Psoas muscle (tissue), 8 donors: ENCODE results near the gene TBC1D14. TPM values are rescaled to one million over a fixed set of nuclear protein-coding genes. Genes with fewer than 3 reads are reported as not detected.

Experiments used
- ATAC-seq, 4 donors: fragments of 200-7000 bp; cut with Tn5 transposase; one replicate each; pipeline ENCODE4 v1.9.1; 2020; ENCODE audit warnings: moderate library complexity in 3 of 4, mild to moderate bottlenecking in 2 of 4
- DNase-seq, 2 donors: peaks; one replicate each; pipeline ENCODE4 v3.0.0-alpha.2; 2020
- H3K27ac ChIP-seq: fragments of 200-600 bp; one replicate; pipeline ENCODE4 v1.8.0; 2022
- H3K27me3 ChIP-seq, 3 donors: fragments of 200-600 bp in 1 of 3; one replicate each; pipeline versions ENCODE4 v1.6.1 to v1.8.0; 2013 to 2022; ENCODE audit warnings: low read length in 2 of 3, mild to moderate bottlenecking in 2 of 3, moderate library complexity in 1 of 3; ENCODE audit not compliant: insufficient read depth in 3 of 3
- H3K36me3 ChIP-seq, 2 donors: fragments of 200-600 bp in 1 of 2; one replicate each; pipeline versions ENCODE4 v1.6.1 to v1.8.0; 2013 to 2022; ENCODE audit warnings: low read depth in 1 of 2, mild to moderate bottlenecking in 1 of 2, moderate library complexity in 1 of 2; ENCODE audit not compliant: insufficient read depth in 1 of 2
- H3K4me1 ChIP-seq: fragments of 200-600 bp; one replicate; pipeline ENCODE4 v1.8.0; 2022
- H3K4me3 ChIP-seq: fragments of 200-600 bp; one replicate; pipeline ENCODE4 v1.8.0; 2022; ENCODE audit warnings: mild to moderate bottlenecking
- H3K9me3 ChIP-seq: fragments of 200-600 bp; one replicate; pipeline ENCODE4 v1.8.0; 2022
- WGBS, 3 donors: extraction: QIAGEN DNeasy Blood & Tissue Kit; methylation state at CpG; one replicate each; pipeline versions ENCODE4 v1.1.6 to v1.1.7; 2013; 5-methylcytosine and 5-hydroxymethylcytosine counted together
- intact Hi-C, 2 donors: fragments of 100-400 bp; cut with DNase I; formaldehyde crosslinking; loops; one replicate each; pipeline versions ENCODE4 v1.11.0 to v1.14.2; 2022
- polyA plus RNA-seq, 3 donors: library from polyadenylated mRNA; stranded (reverse); fragments of 200-250 nt; gene quantifications; one replicate each; pipeline ENCODE4 v1.2.3, GENCODE V29; 2013
- total RNA-seq, 4 donors: library from RNA; stranded (reverse); fragmentation: NEBNext Ultra II Directional in 2 of 4; extraction: Animal tissue kit (Norgen Biotek cat#: 25700) in 2 of 4; gene quantifications; one replicate each; pipeline versions ENCODE4 v1.2.1 to v1.2.4, GENCODE V29; 2021 to 2023
- TF ChIP-seq, protein P1 (sequence below): fragments of 200-600 bp; IDR thresholded peaks from one replicate; pipeline ENCODE4 v1.8.0; 2022; ENCODE audit warnings: antibody characterized with exemption
- donor health status: healthy with polysubstance abuse.
- donor health status: DM: no; HTN: no; CAD: no; lungs with moderate emphysema.
- donor health status: Bipolar disorder and iron deficiency.
- donor health status: healthy.
- donor health status: DM: yes; HTN: yes; CAD: no.
- donor health status: DM: no; HTN: no; CAD: no.
- donor health status: DM: no; HTN: no; CAD: no.
- donor health status: DM: yes; HTN: yes; CAD: no.

Gene TBC1D14
- total and polyA plus RNA-seq, 7 donors, result 14.7 to 45.5 (median 33.1) TPM

DNA sequence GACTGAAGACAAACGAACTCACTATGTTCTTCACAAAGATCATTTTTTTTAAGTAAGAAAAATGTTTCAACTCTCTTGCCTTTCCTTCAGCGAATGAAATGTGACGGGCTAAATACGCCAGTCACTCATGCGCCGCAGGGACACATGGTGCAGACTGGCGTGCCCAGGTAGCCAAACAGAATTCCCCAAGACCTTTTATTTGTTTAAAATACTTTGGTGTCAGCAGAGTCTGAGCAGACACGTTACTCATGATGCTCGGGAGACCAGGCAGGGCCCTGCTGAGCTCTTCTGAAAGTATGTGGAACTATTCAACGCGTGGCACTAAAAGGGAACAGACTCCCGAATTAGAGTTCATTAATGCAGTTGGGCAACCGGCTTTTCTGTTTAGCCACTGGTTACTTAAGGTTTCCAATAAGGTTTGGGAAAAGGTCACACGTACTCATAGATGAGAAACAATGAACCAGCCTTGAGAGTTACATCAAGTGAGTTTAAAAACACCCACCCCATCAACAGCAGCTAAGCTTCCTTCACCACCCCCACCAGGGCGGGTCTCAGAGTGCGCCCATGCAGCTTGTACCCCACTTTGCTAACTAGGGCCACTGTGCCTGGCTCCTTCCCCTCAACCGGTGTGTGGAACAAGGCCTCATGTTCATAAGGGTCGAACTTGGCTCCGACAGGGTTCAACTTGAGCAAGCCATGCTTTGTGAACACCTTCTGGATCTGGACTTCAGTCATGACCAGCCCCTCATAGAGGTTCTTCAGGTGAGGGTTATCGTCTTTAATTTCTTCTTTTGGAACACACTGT is 150.9 kb downstream of the TBC1D14 start:
- DNase-seq, result no peak
- TF ChIP-seq, protein P1, sequence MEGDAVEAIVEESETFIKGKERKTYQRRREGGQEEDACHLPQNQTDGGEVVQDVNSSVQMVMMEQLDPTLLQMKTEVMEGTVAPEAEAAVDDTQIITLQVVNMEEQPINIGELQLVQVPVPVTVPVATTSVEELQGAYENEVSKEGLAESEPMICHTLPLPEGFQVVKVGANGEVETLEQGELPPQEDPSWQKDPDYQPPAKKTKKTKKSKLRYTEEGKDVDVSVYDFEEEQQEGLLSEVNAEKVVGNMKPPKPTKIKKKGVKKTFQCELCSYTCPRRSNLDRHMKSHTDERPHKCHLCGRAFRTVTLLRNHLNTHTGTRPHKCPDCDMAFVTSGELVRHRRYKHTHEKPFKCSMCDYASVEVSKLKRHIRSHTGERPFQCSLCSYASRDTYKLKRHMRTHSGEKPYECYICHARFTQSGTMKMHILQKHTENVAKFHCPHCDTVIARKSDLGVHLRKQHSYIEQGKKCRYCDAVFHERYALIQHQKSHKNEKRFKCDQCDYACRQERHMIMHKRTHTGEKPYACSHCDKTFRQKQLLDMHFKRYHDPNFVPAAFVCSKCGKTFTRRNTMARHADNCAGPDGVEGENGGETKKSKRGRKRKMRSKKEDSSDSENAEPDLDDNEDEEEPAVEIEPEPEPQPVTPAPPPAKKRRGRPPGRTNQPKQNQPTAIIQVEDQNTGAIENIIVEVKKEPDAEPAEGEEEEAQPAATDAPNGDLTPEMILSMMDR, result no peak
- ATAC-seq, result no peak
- H3K27me3 ChIP-seq, result no peaks in the 10 kb centered on the region
- no peak overlapping the region for H3K4me3 ChIP-seq
- H3K4me1 ChIP-seq, result no peaks in the 10 kb centered on the region
- H3K9me3 ChIP-seq, result no peaks in the 10 kb centered on the region
- H3K36me3 ChIP-seq, result peaks cover 15 to 88% of the 10 kb centered on the region in 2 donors
- no peak overlapping the region for H3K27ac ChIP-seq
- 88 to 92% (median 90%) methylated on average over 20 of the region's 20 CpGs for WGBS, 3 donors
- intact Hi-C loops, result no loop called here

DNA sequence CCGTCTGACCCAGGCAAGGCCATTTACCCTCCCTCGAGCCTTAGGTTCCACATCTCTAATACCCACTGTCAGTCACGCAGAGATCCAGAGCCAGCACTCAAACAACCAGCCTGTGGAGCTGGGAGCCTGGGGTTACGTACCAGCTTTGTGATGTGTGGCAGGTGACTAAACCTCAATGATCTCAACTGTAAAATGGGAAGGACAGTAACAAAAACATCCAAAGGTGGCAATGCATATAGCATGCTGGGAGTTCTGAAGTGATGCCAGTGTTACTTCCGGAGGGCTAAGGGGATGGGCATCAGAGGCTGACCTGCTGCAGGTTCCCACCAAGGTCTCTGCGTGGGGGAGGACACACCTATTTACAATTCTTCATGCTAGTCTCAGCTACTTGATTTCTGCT is 152.2 kb downstream of the TBC1D14 start:
- DNase-seq (no peak), ATAC-seq (no peak)
- peaks cover 10% of the 10 kb centered on the region for H3K4me1 ChIP-seq

DNA sequence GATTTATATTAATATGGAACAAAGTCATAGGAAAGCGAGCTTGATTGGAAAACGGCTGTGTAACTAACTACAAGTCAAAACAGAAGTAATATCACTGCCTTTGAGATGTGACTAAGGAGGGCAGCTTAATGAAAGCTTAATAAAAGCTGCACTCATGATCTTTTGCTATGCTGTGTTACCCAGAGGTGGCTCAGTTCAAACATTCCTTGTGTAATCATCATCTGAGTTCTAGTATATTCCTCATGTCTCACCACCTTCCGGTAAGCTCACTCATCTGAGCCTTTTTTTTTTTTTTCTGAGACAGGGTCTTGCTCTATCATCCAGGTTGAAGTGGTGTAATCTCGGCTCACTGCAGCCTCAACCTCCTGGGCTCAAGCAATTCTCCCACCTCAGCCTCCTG is 153.2 kb downstream of the TBC1D14 start:
- intact Hi-C loops, result no loop called here
- WGBS, 3 donors, result 92 to 94% (median 92%) methylated on average over 4 of the region's 4 CpGs
- H3K9me3 ChIP-seq, result no peaks in the 10 kb centered on the region
- no peak for DNase-seq
- no peak overlapping the region for H3K4me3 ChIP-seq
- H3K27me3 ChIP-seq, result no peaks in the 10 kb centered on the region
- ATAC-seq, result no peak
- TF ChIP-seq, protein P1, result no peak
- H3K27ac ChIP-seq, result no peak overlapping the region
- peaks cover 14% of the 10 kb centered on the region for H3K4me1 ChIP-seq
- H3K36me3 ChIP-seq, result peaks cover 15 to 71% of the 10 kb centered on the region in 2 donors

More for the DNA sequence above, 152.2 kb downstream of the TBC1D14 start:
- Histone ChIP-seq H3K4me3 (no peak overlapping the region), H3K27me3 (no peaks in the 10 kb centered on the region), H3K27ac (no peak overlapping the region), H3K9me3 (no peaks in the 10 kb centered on the region), H3K36me3 (peaks cover 15 to 76% of the 10 kb centered on the region in 2 donors)
- 88 to 93% (median 90%) methylated on average over 6 of the region's 6 CpGs for WGBS, 3 donors
- intact Hi-C loops, result no loop called here
- TF ChIP-seq, protein P1, result no peak

DNA sequence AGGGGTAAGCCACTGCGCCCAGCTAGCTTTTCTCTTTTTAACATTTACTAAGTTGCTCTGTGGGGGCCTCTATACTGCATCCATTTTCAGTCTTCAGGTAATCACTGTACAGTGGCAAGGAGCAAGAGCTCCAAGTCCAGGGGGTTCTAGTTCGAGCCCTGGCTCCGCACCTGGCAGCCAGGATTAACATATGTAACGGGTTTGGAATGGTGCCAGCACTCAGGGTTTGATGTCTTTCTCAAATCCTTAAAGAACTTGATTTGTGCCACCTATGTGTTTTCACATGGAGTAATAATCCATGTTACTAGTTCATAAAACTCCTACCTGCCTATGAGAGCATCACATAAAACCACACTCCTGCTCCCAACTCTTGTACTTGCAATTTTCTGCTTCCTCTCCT is 153.7 kb downstream of the TBC1D14 start:
- no peak for ATAC-seq
- no peaks in the 10 kb centered on the region for H3K9me3 ChIP-seq
- 65 to 67% (median 66%) methylated on average over 4 of the region's 4 CpGs for WGBS, 3 donors
- peaks cover 14% of the 10 kb centered on the region for H3K4me1 ChIP-seq
- H3K27me3 ChIP-seq, result no peaks in the 10 kb centered on the region
- peaks cover 15 to 68% of the 10 kb centered on the region in 2 donors for H3K36me3 ChIP-seq
- intact Hi-C loops, result no loop called here
- no peak overlapping the region for H3K27ac ChIP-seq
- H3K4me3 ChIP-seq, result no peak overlapping the region
- DNase-seq, result no peak
- TF ChIP-seq, protein P1, result no peak
